GM21381 (cell line): ENCODE data around the gene TMEM259.

Source experiments
- ATAC-seq: cut with Tn5 transposase; IDR thresholded peaks from one replicate; pipeline ENCODE4 v1.9.1; 2021; ENCODE audit warnings: mild to moderate bottlenecking, moderate library complexity; ENCODE audit not compliant: unreplicated experiment

The TMEM259 gene

GRCh38 chr19:1017906-1018305 is 3.0 kb downstream of the TMEM259 start:
- no peak for ATAC-seq

GRCh38 chr19:1017115-1017905 is 3.6 kb downstream of the TMEM259 start:
- no peak for ATAC-seq

- no peak for ATAC-seq
These were observed 4.2 kb downstream of the TMEM259 start for GRCh38 chr19:1016647-1017114.

GRCh38 chr19:1015782-1016646 is 4.9 kb downstream of the TMEM259 start:
- no peak for ATAC-seq

- ATAC-seq = no peak
These were observed 5.7 kb downstream of the TMEM259 start for GRCh38 chr19:1015061-1015781.

GRCh38 chr19:1014161-1015060 is 6.5 kb downstream of the TMEM259 start:
- ATAC-seq = no peak

GRCh38 chr19:1013218-1013617 is 7.7 kb downstream of the TMEM259 start:
- no peak for ATAC-seq

- no peak for ATAC-seq
These were observed 8.6 kb downstream of the TMEM259 start for GRCh38 chr19:1012334-1012733.

- no peak for ATAC-seq
These were observed 9.0 kb downstream of the TMEM259 start for GRCh38 chr19:1011831-1012333.

GRCh38 chr19:1010586-1011510 is 10.1 kb downstream of the TMEM259 start:
- no peak for ATAC-seq

- no peak for ATAC-seq
These were observed 10.9 kb downstream of the TMEM259 start for GRCh38 chr19:1009981-1010538.

- no peak for ATAC-seq
These were observed 11.6 kb downstream of the TMEM259 start for GRCh38 chr19:1009041-1009980.

GRCh38 chr19:1008268-1009040 is 12.5 kb downstream of the TMEM259 start:
- ATAC-seq = no peak

GRCh38 chr19:1007399-1008251 is 13.3 kb downstream of the TMEM259 start:
- ATAC-seq = no peak

- no peak for ATAC-seq
These were observed 14.1 kb downstream of the TMEM259 start for GRCh38 chr19:1006711-1007398.
